AG20443 (cell line): ENCODE data around the gene NRG3.
A peak's percentile ranks its signal among the peaks of the same experiment; 100 is the strongest.

Experiments used
- DNase-seq: peaks from one replicate; pipeline ENCODE4 v3.0.0; 2012; ENCODE audit warnings: low spot score, mixed read lengths

NRG3 gene

DNA sequence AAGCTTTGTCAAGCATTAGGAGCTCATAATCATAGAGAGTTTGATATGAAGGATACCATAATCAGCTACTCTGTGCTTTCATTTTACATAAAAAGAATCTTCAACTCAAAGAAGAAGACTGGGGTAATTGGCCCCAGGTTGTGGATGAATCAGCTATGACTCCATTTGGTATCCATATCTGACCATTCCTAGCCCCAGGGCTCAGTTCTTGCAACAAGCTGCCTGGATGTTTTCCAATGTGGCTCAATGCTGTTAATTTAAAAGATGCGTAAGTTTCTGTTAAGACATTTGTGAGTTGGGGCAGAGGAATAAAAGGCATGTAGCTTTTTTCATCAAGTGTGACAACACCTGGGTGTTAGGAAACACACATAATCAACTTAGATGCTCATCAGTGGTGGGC lies 951.1 kb downstream of the NRG3 start:
- DNase-seq: peak; percentile 11

DNA sequence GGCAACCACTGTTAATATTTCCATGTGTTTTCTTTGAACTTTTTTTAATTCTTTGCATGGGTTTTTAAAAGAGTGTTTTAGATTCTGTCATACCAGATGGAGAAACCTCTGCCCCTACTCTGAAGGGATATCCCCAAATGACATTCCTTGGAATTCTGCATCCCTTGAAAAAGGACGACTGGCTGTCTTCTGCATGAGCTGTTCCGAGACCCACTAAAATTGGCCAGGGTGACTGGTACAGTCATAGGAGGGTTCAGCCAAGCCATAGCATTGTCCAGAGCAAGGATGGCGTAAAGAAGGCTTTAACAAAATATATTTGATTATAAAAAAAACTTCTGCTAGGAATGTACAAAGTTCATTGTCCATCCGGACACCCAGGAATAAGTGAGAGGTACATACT lies 952.9 kb downstream of the NRG3 start:
- no peak for DNase-seq

DNA sequence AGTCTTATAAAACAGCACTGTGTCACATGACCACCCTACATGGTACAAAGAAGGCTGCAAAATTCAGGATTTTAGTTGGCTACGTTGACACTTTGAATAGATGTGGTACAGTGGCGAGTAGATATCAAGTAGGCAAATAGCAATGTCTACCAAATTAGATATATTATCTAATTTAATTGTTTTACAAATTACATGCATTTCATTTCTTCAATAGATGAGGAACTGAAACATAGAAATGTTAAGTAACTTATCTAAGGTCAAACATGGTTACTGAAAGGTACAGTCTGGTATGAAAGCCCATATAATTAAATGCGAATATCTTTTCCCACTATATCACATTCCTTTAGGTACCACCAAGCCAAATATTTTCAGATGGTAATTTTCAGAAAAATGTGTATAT lies 972.2 kb downstream of the NRG3 start:
- no peak for DNase-seq

DNA sequence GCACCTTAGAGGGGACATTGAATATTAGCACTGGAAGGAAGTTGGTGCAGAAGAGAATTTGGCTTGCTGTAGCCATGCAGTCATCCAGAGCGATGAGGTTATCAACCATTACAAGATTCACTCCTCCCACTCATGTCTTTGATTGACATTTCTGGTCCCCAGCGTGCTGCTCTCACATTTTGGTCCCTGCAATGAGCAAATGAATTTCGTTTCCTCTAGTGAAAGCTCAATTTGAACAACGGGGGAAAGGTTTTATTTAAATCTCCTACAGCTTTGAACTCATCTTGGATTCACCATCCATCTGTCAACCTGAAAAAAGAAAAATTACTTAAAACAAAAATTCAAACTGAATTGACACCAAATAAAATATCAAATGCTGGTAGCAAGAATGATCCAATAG lies 975.2 kb downstream of the NRG3 start:
- no peak for DNase-seq

DNA sequence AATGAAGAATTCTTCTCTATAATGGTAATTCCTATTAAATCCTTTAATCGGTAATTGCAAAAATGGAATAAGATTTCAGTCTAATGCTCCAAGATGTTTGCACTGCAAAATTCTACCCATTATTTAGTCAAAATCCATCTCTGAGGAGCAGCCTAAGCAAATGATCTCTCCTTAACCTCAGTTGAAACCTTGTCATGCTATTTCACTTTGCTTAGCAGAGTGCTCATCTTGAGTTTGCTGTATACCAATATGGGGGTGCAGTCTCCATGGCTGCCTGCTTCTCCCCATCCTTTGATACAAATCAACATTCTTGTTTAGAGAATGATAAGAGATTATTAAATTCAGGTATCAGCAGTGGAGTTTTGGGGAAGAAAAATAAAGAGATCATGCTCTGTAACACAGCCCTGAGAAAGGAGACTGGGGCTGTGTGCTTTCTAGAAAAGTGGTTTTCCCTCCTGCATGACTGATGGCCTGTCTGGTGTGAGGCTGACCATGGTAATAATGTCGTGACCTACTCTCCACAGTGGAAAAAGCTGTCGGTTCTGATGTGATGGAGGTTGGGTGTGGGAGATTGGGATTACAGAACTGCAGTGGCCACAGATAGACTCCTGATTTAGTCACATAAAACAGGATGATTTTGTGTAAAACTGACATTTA lies 982.1 kb downstream of the NRG3 start:
- no peak for DNase-seq

DNA sequence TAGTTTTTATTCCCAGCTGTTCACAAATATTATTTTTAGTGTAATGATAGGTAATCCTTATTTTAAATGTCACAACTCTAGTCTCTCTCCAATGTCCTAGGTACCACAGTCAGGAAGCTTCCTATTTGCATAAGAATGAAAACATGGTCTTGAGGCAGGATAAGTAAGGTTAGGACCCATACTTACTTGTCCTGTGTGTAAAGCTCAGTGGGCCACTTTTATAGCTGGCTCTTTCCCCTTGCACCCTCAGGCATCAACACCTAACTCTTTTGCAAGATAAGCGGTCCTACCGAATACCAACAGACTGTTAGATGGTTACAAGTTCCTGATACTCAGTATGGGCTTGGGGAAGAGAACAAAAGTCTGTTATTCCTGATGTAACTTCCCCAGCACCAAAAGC lies 986.9 kb downstream of the NRG3 start:
- no peak for DNase-seq

DNA sequence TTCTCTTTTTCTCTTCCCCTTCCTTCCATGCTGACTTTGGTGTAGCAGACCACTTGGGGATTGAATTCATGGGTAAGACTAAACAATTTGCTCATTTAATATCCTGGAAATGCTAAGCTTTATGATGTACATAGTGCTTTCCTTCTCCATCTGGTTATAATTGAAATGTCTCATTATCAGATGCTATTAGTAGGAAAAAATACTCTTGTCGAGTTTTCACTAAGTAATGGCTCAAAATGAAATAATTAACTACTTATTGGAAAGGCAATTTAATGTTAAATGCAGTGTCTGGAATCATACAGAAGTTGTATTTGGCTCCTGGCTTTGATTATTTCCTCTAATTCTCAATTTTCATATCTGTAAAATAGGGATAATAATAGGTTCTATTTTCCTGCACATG lies 990.4 kb downstream of the NRG3 start:
- no peak for DNase-seq

DNA sequence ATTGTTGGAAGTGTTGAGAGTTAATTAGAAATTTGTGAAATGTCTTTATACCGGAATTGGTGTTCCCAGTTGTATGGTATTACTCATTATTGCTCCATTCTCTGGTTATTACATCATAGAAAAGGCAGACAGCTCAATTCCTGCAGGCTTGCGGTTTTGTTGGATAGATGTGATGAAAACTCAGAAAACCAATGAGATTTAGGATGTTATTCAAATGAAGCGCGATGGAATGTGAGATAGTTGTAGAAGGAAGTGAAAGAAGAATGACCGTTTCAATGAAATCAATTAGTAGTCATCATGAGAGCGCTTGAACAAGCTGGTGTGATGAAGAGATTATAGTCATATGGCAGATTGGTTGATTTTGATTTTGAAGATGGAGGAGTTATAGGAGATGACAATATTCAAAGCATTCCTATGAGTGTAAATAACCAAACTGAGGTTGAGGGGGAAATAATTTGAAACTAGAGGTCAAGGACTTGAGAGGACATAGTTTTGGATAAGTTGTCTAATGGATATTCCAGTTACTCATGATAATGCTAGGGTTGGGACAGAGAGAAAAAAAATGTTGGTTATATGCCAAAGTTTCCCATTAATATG lies 991.5 kb downstream of the NRG3 start:
- DNase-seq: no peak

DNA sequence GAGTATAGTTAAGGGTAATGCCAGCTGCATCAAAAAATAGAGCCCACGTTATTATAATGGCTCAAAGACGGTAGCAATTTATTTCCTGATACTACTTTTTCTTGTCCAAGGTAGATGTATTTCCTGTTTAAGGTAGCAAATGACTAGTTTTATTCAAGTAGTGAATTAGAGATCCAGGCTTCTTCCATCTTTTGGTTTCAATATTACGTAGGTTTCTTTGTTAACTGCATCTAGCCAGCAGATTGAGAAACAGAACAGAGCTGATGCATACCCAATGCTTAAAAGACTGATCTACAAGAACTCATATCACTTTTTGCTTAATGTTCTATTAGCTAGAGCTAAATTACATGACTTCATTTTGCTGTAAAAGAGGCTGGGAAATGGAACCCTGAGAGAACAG lies 992.1 kb downstream of the NRG3 start:
- DNase-seq: no peak

DNA sequence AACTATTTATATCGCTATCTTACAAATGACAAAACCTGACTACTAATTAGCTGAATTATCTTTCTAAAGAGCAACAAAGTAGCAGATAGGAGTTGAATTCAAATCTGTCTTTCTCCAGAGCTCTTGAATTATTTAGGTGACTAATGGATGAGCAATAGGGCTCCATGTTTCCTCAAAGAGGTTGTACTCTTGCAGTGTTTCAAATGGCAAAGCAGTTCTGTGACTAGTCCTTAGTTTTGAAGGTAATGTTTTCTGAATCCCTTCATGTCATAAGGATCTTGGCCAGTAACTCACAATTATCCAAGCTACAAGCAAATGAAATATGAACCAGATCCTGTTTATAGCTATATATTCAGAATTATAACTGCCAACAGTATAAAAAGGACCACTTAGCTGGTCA lies 999.7 kb downstream of the NRG3 start:
- no peak for DNase-seq

DNA sequence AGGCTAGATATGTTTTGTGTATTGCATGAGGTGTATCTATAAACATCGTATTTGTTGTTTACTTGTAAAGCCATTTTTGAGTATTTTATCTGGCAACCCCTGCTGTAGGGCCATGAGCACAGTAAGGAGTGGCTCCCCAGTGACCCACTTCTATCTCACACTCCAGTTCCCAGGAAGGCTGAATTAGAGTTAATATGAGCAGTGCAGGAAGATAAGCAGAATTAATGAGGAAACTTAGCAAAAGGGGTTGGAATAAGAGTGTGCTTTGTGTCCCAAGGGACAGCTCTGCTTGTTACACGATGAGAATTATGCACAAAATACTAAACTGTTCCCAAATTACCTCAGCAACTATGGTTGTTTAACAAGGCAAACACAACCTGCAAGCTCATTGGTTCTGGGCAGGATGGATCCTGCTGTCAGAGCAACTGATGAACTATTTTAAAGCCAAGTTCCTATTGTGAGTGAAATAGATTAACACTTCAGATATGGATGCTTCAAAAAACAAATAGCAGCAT lies 1005.8 kb downstream of the NRG3 start:
- DNase-seq: no peak

DNA sequence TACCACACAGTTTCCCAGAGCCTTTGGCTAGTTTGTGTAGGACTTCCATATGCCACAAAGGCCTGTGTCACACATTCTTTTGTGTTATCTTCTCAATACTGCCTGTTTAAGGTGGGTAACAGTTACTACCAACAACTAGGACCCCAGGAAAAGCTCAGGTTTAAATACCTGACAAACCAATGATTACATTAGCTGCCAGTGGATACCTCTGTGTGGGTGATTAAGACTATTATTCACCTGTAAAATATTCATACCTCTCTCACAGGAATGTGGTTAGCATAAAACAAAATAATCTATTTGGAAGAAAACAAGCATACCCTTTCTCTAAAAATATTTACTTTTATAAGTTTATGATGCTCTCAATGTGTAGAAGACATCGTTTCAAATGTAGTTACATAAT lies 1007.7 kb downstream of the NRG3 start:
- no peak for DNase-seq

DNA sequence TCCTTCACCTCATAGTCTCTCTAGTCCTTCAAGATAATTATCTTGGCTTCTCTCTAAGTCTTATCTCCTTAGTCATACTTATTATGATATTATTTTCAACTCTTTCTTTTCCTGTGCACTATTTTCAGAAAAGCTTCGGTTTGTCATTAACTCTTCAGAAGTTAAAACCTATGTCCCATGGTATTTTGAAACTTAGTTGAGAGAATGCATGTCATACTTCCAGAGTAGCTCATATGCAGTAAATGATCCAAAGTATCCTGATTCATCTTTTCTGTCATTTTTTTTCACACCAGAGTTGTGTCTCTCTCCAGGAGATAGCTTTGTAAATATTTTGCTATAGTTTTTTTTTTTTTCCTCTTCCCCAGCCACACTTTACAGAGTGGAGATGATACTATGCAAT lies 1008.6 kb downstream of the NRG3 start:
- DNase-seq: no peak

DNA sequence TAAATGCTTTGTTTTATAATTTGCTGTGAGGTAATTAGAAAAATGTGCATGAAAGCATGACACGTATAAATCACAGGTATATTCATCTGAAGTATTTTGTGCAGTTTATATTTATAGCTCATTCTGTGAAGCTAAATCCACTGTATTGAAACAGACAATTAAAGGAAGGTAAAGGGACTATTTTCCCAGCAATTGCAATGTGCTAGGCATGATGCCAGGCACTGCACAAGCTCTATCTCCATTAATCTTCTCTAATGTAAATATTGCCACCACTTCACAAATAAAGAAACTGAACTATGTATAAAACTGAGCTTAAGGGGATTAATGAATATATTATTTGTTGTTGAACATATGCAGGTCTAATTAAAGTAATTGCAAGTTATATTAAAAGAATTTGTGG lies 1012.5 kb downstream of the NRG3 start:
- DNase-seq: no peak

DNA sequence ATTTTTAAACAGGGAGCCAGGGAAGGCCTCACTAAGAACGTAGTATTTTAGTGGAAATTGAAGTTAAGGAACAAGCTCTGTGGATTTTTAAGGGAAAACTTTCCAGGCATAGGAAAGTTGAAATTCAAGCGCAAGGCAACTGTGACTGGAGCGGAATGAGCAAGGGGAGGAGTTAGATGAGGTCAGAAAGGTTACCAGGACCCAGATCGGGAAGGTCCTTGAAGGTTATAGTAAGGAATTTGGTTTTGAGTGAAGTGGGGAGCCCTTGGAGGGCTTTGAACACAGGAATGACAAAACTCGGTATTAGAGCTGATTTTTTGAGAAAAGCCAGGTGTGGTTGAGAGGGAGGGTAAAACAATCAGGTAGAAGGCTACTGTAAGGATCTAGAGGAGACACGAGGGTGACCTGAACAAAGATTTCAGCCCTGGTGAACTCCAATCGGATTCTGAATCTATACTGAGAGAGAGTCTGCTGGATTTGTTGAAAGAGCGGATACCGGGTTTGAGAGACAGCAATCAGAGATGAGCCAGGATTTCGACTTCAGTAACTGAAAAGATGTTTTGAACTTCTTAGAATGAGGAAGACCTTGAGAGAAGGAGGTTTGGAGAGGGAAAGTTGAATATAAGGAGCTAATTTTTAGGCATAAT lies 1013.9 kb downstream of the NRG3 start:
- no peak for DNase-seq

DNA sequence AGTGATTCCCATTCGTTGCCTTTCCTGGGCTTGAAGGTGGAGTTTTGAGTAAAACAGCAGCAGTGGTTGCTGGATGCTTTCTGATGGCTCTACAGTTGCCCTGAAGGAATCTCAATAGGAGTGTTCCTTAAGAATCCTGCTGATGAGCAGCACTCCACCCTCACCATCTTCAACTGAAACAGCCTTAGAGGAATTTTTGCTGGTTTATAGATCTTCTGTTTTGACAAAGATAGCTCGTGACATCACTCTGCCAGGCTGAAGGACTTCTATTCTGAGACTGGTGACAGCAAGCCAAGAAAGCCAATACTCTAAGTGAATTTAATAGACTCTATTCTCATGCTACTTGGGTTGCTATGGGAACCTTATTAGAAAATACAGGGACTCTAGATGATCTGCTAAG lies 1014.7 kb downstream of the NRG3 start:
- no peak for DNase-seq

DNA sequence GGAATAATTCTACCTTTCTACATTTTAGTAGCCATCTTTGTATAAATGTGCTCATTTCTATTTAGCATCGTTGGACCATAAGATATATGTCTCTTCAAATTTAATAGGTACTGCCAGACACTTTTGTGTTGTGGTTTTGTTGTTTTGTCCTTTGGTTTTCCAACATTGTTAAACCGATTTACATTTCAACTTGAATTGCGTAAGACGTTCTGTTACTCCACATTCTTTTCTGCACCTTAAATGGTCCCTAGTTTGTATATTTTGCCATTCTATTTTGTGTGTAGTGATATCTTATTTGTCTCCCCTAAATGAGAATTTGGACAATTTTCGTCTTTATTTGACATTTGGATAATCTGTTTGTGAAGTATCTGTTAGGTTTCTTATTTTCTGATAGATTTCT lies 1015.6 kb downstream of the NRG3 start:
- DNase-seq: no peak

DNA sequence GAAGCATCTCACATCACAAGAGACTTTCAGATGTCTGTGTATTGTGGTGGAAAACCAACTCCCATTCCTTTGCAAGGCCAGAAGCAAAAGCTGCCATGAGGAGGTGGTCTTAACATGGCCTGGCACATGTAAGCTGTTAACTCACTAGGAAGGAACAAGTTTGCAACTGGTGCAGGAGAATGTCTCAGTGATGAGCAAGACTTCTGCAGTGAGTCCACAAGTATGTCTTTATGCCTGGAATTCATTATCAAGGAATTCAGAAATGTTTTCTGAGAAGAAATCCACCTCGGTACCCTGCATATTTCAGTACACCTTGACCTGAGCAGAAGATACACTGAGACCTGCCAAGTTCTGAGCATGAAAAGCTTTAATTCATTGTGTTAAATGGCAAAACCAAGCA lies 1033.1 kb downstream of the NRG3 start:
- DNase-seq: no peak

DNA sequence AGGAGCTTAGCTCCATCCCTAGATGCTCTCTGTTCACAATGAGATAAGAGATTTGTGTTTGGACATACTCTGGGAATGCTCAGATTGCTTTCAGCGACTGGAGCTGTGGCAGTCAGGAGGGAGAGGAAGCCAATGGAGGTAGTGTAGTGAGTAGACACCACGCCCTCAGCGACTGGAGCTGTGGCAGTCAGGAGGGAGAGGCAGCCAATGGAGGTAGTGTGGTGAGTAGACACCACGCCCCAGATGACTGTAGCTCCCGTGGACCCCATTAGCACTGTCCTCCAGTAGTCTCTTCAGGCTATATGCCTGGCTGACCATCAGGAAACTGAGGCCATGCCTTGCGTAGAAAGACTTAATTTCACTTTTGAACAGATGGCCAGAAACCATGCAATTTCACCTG lies 1033.8 kb downstream of the NRG3 start:
- no peak for DNase-seq

DNA sequence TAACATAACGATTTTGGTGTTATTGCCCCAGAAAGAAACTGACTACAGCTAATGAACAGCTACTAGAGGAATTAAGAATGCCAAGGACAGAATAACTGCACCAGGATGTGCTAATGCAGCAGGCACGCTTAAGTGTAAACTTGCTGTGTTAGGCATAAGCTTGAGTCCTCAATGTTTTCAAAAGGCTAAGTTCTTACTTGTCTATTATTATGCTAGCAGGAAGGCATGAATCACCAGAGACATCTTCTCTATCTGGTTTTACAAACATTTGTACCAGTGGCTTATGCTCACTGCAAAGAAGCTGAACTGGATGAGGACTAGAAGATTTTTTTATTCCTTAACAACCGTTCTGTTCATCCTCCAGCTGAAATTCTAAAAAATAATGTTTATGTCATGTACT lies 1035.3 kb downstream of the NRG3 start:
- DNase-seq: no peak

DNA sequence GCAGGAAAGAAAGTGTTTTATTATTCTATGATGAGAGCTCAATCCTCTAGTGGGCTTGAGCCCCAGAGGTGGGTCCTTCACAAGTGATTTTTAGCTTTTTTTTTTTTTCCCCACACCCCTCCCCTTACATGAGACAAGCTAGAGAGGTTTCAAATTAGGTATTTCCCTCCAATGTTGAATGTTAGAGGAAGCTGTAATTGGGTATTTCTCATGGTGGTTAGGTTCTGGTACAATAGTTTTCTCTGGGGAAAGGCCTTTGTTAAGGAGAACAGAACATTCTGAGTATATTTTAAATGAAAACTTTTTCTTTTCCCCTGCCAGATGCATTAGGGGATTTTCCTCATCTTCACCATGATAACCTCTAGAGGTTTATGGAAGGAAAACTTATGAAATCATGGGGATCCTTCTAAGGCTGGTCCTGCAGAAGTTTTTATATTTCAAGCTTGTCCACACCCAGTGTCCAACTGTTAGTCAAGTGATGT lies 1039.7 kb downstream of the NRG3 start:
- DNase-seq: no peak

DNA sequence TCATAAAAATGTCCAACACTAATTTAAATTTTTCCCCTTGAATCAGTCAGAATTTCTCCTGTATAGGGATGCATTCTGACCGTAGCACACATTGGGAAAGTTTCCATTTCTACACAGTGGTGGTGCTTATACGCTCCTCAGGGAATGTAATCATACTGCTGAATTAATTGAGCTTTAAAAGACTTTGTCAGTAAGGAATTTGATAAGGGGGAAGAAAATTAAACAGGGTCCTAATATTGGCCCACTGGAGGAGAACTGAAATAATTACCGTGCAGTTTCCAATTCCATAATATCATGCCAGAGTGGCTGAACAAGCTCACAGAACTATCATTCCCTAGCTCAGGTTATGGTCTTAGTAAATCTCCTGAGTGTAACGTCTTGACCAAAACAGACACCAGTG lies 1041.9 kb downstream of the NRG3 start:
- no peak for DNase-seq

DNA sequence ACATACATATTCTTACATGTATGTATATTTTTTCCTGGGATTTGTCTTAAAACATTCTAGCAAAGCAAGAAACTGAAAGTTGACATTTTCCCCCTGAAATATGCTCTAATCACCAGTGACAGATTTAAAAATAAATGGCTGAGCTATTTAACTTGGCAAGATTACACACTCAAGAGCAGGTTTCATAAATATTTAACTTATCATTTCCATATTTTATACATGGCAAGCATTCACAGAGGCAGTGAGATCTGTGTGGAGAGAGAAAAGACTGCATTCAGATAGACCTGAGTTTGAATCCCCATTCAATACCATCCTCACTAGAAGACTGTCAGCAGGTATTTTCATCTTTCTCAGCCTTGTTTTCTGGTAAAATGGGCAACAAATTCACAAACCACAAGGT lies 1043.0 kb downstream of the NRG3 start:
- DNase-seq: no peak

DNA sequence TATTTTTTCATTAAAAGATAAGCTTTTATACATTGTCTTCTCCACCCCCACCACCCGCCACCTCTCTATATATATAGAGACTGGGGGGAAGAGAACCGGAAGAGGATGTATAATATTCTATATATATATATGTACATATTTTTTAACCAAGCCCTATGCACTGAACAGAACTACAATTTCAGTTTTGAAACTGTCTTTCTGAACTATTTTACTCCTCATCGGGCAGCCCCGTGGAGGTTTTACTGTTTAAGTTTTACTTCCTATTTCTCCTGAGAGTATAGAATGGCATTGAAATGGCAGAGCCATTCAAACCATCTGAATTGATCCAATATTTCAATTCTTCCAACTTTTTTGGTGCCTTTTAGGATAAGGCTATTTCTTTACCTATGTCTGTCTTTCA lies 1047.1 kb downstream of the NRG3 start:
- no peak for DNase-seq
